Measurements from ENCODE around the gene TEX9.
"Not testable (repeated sequence)": the region's sequence is repeated elsewhere in the genome, so short reads cannot be mapped to it uniquely, and the experiment has no call there.

The TEX9 gene

DNA sequence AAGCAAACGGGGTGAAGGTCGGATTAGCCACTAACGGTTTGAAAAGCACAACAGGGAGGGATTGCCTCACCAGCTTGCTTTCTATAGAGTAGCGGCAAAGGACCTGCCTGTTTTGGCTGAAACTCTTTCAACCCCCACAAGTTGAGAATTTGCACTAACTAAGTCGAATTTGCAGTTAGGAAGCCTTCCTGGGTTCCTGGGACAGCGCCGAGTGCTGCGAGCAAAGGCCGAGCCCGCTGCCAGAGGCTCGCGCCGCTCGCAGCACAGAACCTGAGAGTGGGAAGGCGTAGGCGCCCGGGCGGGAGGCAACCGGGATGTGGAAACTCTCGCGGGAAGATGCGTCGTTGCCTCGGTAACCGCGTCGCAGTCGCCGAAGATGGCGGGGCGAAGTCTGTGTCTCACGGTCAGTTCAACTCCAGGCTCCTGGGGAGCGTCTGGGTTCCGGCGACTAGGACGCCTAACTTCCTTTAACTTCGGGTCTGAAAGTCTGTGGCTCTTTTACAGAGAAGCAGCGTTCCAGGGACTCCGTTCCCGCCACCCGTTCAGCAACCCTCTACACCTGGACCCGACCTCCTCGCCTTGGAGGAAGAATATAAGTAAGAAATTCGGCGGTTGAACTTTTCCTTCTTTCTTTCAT lies at the start of gene TEX9:
Gene TEX9 (plus strand): TSS at position 352 of the 637 bp plus-strand sequence. CDS start 25 bp downstream, at position 377.
- DNase-seq: peak; percentile 23

DNA sequence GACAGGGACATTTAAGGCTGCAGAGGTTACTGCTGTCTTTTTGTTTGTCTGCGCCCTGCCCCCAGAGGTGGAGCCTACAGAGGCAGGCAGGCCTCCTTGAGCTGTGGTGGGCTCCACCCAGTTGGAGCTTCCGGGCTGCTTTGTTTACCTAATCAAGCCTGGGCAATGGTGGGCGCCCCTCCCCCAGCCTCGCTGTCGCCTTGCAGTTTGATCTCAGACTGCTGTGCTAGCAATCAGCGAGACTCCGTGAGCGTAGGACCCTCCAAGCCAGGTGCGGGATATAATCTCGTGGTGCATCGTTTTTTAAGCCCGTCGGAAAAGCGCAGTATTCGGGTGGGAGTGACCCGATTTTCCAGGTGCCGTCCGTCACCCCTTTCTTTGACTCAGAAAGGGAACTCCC lies 48.7 kb upstream of the TEX9 start:
- DNase-seq: not testable (repeated sequence)

DNA sequence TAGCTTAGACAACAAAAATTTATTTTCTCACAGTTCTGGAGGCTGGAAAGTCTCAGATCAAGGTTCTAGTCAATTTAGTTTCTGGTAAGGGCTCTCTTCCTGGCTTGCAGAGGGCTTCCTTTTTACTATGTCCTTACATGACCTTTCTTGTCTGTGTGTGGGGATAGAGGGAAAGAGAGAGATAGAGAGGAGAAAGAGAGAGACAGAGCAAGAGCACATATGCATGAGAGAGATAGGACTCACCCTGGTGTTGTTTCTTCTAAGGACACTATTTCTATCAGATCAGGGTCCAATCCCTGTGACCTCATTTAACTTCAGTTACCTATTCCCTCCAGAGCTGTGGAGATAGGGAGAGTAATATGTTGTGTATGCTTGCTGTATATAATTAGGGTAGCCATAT lies 44.9 kb upstream of the TEX9 start:
- DNase-seq: no peak

DNA sequence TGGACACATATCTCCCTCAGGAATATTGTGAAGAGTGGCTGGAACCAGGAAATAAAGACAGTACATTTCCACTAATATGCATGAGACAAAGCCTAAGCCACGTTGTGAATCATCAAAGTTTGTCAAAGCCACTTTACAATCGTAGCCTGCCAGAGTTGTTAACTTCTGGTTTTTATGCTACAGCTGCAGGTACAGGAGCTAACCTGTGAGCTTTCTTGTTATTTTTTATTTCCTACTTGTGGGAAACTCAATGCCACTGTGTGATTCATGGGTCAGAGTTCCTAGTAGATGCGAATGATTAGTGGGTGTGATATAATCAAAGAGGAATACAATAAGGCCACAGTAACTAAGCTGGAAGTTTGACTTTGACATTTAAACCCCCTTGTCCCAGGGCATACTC lies 44.4 kb upstream of the TEX9 start:
- no peak for DNase-seq

DNA sequence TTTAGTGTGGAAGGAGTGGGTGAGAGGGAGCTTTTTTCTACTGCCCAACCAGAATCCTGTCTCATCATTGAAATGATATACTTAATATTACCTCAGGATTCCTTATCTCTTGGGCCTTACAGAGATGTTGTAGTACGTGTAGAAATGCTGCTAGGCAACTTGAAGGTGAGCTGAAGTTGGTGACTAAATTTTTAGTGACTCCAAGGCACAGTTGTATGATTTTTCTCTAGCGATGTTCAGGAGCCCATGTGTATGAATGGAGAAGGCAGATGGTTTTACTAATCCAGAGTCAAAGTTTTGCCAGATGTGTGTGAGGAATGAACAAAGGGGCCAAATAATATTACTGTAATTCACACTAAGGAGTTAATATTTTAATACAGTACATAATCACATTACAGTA lies 42.8 kb upstream of the TEX9 start:
- DNase-seq: no peak

DNA sequence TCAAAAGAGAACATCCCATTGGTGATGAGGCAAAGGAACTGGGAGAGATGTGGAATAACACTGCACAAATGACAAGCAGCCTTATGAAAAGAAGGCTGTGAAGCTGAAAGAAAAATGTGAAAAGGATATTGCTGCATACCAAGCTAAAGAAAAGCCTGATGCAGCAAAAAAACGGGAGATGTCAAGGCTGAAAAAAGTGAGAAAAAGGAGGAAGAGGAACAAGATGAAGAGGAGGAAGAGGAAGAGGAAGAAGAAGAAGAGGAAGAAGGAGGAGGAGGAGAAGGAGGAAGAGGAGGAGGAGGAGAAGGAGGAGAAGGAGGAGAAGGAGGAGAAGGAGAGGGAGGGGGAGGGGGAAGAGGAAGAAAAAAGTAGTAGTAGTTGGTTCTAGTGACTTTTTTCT lies 41.8 kb upstream of the TEX9 start:
- DNase-seq: no peak

DNA sequence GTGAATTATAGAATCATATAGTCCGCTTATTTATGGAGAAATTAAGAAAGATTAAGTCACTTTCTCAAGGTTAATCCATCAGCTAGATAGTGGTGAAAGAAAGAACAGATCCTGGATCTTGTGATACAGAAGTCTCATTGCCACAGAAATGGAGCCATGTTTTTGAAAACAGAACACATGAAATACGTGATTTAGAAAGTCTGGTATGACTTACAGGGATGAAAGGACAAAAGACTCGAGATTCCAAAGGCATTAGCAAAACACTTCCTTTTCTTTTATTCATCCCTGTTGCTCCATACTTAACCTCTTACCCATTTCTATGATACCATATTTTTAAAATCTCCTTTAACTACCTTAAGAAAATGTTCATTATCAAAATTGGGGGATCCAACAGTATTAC lies 40.0 kb upstream of the TEX9 start:
- no peak for DNase-seq

DNA sequence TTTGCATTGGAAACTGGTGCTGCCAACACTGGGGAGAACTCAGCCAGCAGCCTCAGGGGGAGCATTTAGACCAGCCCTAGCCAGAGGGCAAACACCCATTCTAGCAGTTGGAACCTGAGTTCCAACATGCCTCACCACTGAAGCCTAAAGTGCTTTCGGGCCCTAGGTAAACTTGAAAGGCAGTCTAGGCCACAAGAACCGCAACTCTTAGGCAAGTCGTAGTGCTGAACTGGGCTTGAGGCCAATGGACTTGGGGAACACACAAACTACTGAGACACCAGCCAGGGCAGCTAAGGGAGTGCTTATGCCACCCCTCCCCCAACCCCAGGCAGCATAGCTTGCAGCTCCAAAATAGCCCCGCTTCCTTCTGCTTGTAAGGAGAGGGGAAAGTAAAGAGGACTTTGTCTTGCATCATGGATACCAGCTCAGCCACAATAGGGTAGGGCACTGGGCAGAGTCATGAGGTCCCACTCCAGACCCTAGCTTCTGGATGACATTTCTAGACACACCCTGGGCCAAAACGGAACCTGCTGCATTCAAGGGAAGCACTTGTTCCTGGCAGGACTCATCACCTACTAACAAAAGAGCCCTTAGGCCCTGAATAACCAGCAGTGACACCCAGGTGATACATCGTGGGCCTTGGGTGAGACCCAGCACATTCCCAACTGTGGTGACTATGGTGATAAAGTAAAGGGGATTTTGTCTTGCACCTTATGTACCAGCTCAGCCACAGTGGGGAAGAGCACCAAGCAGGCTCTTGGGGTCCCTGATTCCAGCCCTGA lies 37.3 kb upstream of the TEX9 start:
- no peak for DNase-seq

DNA sequence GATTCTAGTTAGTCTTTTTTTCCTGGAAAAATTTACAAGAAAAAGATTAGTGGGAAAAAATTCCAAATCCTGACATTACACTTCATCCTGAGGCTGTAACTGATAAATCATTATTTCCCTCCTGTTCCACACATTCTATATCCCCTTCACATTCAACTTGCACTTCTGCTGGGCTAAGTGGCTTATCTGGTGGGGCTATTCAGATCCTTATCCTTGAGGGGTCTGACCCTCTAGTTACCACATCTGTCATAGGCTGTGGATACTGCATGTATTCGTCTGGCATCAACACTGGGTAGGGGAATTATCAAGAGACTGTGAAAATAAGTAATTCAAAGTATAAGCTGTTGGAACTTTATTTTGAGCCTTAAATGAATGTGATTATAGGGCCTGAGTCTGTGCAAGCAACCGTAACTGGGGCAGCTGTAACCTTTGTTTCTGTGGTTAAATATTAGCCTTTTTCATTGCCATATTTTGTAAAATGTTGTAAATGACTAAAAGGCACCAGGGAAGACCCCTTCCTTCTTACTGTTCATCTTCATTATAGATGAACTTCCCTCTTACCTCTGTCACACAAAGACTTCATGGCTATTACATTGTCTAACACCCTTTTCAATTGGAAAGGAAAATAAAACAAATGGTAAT lies 28.0 kb upstream of the TEX9 start:
- DNase-seq: no peak

DNA sequence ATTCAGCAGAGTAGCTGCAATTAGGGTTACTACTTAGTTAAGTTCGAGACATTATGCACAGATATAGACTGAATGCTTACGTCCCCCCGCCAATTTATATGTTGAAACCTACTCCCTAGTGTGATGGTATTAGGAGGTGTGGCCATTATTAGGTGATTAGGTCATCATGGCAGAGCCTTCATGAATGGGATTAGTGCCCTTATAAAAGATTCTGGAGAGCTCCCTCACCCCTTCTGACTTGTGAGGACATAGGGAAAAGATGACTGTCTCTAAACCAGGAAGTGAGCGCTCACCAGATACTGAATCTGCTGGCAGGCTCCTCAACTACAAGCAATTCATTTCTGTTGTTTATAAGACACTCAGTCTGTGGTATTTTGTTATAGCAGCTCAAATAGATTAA lies 25.6 kb upstream of the TEX9 start:
- DNase-seq: no peak

DNA sequence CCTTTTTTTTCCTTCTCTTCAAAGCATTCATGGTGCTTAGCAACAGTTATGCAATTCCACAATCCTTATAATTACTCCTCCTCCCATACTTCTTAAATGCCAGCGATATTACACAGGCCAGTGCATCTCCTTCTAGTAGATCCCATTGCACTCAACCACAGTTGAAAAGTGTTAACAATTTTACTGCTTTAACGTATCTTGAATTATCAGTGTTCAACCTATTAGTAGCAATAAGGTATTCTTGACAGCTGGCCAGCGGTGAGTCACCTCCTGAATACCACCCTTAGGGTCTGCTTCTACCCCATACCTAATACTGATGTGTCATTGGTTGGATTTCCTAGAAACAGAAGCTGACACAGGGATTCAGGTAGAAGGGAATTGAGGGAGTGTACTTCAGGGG lies 24.0 kb upstream of the TEX9 start:
- DNase-seq: no peak

DNA sequence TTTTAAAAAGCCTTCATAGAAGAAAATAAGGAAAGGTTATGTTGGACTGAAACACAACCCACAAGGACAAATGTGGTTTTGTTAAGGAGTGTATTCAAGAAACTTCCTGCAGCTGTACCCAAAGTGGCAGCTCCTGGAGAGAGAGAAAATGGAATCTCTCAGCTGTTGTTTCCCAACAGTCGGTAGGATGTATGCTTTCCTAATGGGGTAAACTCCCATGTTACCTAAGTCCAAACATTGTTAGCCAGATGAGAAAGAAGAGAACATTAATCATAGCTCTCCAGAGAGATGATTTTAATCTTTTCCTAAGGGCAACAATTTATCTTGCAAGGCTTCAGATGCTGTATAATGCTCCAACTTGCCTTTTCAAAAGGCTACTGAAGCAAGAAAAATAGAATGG lies 22.6 kb upstream of the TEX9 start:
- no peak for DNase-seq

DNA sequence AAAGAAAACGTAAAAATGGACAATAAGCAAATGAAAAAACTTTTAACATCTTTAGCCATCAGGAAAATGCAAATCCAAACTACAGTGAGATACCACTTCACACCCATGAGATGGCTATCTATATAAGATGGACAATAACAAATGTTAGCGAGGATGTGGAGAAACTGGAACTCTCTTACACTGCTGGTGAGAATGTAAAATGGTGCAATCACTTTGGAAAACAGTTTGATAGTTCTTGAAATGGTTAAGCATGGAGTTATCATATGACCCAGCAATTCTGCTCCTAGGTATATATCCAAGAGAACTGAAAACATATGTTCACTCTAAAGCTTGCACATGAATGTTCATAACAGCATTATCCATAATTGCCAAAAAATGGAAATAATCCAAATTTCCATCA lies 21.3 kb upstream of the TEX9 start:
- DNase-seq: no peak

DNA sequence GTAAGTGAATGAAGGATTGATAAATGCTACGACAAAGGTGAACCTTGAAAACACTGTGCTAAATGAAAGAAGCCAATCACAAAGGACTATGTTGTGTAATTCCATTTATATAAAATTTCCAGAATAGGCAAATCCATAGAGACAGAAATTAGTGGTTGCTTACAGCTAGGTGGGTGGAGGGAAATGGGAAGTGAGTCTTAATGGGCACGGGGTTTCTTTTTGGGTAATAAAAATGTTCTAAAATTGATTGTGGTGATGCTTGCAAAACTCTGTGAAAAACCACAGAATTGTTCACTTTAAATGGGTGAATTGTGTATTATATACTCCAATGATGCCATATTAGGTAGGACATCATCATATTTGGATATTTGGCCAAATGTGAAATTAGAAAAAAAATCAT lies 20.9 kb upstream of the TEX9 start:
- no peak for DNase-seq

DNA sequence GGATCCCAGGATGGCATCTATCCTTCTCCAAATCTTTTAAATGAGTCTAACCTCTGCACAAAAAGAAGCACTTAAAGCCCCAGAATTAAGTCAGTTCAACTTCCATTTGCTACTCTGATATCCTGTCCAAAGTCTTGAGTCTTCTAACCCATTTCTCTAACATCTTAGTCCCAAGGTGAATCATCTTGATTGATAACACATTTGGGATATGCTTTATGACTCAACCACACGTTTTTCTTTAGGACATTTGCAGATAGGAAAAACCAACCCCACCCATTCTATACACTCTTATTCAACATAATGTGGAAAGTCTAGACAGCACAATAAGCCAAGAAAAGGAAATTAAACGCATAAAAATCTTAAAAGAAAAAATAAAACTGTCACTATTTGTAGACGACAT lies 18.8 kb upstream of the TEX9 start:
- no peak for DNase-seq

DNA sequence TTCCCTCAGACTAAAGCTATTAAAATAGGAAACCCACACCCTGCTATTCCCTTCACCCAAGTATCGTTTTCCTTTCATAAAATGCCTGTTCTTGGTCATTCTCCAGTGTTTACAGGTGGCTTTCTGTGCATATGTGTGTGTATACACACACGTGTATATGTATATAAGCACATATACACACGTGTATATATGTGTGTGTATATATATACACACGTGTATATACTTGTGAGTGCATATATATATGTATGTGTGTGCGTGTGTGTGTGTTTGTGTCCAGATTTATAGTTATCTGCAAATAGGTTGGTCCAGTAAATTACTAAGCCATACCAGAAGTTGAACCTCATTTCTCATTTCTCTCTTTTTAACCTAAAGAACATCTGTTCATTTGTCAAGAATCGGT lies 15.7 kb upstream of the TEX9 start:
- DNase-seq: no peak

DNA sequence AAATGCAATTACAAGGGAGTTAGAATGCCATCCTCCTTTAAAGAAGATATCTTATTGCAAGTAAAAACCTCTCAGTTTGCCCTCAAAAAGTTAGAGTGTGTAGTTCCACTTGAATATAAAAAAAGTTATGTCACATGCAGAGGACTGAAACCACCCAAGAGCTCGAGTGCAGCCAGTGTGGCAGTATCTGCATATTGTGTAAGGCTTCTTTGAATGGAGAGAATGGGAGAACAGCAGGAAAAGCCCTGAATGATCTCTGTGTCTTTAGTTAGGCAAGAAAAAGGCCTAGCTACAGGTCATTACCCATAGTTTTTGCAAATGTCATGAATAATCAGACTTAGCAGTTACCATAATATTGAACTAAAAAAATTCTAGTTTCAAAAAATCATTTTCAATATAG lies 13.9 kb upstream of the TEX9 start:
- no peak for DNase-seq

DNA sequence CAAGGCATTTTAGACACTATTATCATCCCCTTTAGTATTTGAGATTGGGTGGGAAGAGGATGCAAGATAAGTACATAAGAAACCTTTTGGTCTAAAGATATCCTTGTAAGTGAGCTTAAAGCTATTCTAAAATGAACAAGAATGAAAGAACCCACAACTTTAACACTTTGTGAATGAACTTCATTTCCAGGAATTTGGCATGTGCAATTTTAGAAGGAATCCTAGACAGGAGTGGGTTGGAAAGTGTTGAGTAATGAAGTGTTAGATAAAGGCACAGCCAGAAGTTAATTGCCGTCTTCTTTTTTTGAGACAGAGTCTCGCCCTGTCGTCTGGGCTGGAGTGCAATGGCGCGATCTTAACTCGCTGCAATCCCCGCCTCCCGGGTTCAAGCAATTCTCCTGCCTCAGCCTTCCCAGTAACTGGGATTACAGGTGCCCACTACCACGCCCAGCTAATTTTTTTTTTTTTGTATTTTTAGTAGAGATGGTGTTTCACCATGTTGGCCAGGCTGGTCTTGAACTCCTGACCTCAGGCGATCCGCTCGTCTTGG lies 13.2 kb upstream of the TEX9 start:
- DNase-seq: no peak

DNA sequence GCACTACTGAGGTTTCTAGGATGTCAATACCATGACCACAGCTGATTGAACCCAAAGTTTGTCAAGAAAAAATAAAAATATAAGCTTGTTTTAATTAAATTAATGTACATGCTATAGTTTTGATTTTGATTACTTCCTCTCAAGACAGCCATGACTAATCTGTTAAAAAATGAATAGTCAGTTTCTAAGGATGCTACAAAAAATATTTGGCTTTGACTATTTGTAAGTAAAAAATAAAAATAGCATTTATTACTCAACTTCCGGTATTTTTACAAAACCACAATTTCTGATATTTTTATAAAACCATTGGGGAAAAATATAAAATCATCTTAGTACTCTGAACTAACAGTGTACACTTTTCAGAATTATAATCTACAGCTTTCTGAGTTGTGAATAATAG lies 12.1 kb upstream of the TEX9 start:
- no peak for DNase-seq

DNA sequence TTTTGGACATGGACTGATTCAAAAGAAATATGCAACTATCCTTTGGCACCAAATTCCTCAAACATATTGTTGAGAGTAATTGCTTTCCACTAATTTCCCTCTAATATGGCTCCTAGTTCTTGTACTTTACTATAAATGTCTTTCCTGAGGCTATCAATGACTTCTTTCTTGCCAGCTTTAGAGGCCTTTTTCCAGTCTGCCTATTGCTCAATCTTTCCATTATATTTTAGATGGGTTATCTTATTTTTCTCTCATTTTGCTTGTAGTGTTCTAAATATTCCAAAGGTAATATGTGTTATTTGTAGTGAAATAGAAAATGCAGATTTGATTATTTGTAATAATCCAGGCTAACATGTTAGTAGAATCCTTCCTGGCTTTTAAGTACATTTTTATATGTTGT lies 11.5 kb upstream of the TEX9 start:
- DNase-seq: no peak

DNA sequence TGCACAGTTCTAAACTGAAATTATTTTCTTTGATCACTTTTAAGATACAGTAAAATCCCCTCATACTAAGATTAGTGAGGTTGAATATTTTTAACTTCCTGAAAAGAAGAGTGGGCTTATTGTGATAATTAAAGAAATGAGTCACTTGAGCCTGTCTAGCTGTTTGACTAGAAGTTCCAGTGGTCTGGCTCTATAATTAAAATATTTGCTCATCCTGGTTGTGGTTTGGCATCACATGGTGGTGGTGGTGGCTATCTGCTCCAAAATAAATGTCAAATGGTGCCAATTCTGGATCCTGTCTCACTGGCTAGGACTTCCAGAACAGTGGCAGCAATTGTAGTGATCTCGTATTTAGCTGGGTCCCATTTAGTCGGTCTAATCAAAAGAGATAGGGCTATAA lies 8.6 kb upstream of the TEX9 start:
- peak; percentile 20 for DNase-seq

DNA sequence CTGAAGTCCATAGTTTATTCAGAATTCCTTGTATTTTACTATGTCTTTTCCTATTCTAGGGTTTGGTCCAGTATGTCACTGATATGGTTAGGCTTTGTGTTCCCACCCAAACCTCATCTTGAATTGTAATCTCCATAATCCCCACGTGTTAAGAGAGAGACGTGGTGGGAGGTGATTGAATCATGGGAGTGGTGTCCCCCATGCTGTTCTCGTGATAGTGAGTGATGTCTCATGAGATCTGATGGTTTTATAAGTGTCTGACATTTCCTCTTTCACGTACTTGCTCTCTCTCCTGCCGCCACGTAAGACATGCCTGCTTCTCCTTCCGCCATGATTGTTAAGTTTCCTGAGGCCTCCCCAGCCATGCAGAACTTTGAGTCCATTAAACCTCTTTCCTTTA lies 6.6 kb upstream of the TEX9 start:
- no peak for DNase-seq

DNA sequence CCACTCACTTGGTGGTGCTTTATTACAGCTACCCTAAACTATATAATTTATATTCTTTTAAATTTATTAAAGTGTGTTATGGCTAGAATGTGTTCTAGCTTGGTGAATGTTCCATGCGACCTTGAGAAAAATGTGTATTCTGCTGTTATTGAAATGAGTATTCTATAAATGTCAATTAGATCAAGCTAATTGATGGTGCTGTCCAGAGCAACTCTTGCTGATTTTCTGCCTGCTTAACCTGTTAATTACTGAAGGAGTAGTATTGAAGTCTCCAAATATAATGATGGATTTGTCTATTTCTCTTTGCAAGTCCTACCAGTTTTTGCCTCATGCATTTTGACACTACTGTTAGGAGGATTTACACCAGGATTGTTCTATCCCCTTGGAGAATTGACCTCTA lies 3.2 kb upstream of the TEX9 start:
- no peak for DNase-seq

DNA sequence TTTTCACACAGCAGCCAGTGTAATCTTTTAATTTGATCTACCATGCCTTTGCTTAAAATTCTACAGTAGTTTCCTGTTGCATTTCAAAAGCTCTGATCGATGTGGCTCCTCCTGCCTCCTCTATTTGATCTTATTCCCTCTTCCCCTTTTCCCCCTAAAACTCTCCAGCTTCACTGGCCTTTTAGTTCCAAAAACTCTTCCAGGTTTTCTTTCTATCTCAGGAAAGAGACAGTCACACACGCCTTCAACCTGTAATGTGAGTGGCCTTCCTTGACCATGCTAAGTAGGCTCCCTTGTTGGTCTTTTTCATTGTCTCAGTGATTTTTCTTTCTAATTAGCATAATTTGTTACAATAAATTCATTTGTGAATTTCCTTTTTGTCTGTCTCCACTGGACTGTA lies 985 bp downstream of the TEX9 start:
- DNase-seq: no peak

All from NCI-H2029 treated with DMSO at 0.1 percent for 48 hours (cell line).